GM23338 (cell line): ENCODE results near the gene ATN1. TPM values are rescaled to one million over a fixed set of nuclear protein-coding genes. Genes with fewer than 3 reads are reported as not detected.

Source experiments
- ATAC-seq: fragments of 200-7000 bp; cut with Tn5 transposase; 3 replicates; pipeline ENCODE4 v1.9.1; 2020
- DNase-seq: peaks from one replicate; pipeline ENCODE4 v3.0.0-alpha.2; 2015; ENCODE audit warnings: low spot score
- H2AFZ ChIP-seq: fragments of 200-600 bp; sonication (generic); 2 replicates; pipeline ENCODE4 v1.8.0; 2016; ENCODE audit warnings: antibody characterized with exemption, mild to moderate bottlenecking, moderate library complexity
- H3F3A ChIP-seq: fragments of 200-600 bp; sonication (generic); replicated peaks from 2 replicates; pipeline ENCODE4 v1.8.0; 2017; ENCODE audit warnings: antibody characterized with exemption, mixed run types, low read depth
- H3K27ac ChIP-seq: fragments of 200-600 bp; sonication (generic); 2 replicates; pipeline ENCODE4 v1.6.1; 2016; ENCODE audit warnings: low read depth
- H3K27me3 ChIP-seq: fragments of 200-600 bp; sonication (generic); 2 replicates; pipeline ENCODE4 v1.8.0; 2016; ENCODE audit warnings: mild to moderate bottlenecking, mixed run types, moderate library complexity; ENCODE audit not compliant: insufficient read depth
- H3K36me3 ChIP-seq: fragments of 200-600 bp; sonication (generic); 2 replicates; pipeline ENCODE4 v1.8.0; 2016; ENCODE audit warnings: mild to moderate bottlenecking; ENCODE audit not compliant: insufficient read depth
- H3K4me1 ChIP-seq: fragments of 200-600 bp; sonication (generic); 2 replicates; pipeline ENCODE4 v1.8.0; 2016; ENCODE audit warnings: mild to moderate bottlenecking, moderate library complexity; ENCODE audit not compliant: insufficient read depth
- H3K4me2 ChIP-seq: fragments of 200-600 bp; sonication (generic); 2 replicates; pipeline ENCODE4 v1.7.1; 2017; ENCODE audit warnings: mixed run types
- H3K4me3 ChIP-seq: fragments of 200-600 bp; sonication (generic); 2 replicates; pipeline ENCODE4 v1.6.1; 2016; ENCODE audit warnings: mixed run types
- H3K79me2 ChIP-seq: fragments of 200-600 bp; sonication (generic); replicated peaks from 2 replicates; pipeline ENCODE4 v1.8.0; 2017; ENCODE audit warnings: mild to moderate bottlenecking; ENCODE audit not compliant: insufficient read depth
- H3K9me2 ChIP-seq: fragments of 200-600 bp; sonication (generic); 2 replicates; pipeline ENCODE4 v1.8.0; 2017; ENCODE audit not compliant: insufficient read depth
- H4K20me1 ChIP-seq: fragments of 200-600 bp; sonication (generic); replicated peaks from 2 replicates; pipeline ENCODE4 v1.8.0; 2017; ENCODE audit warnings: mild to moderate bottlenecking; ENCODE audit not compliant: insufficient read depth
- H3K27ac Mint-ChIP-seq: 2 replicates; pipeline ENCODE4 v1.8.0; 2020; ENCODE audit warnings: inconsistent platforms, mild to moderate bottlenecking, moderate library complexity, mixed read lengths
- H3K27me3 Mint-ChIP-seq: 3 replicates; pipeline ENCODE4 v1.8.0; 2022; ENCODE audit warnings: low read depth, mild to moderate bottlenecking, moderate library complexity, mixed read lengths, inconsistent platforms; ENCODE audit not compliant: insufficient read depth, poor library complexity
- H3K36me3 Mint-ChIP-seq: 3 replicates; pipeline ENCODE4 v1.8.0; 2021; ENCODE audit warnings: low read depth, mild to moderate bottlenecking, inconsistent platforms, moderate library complexity, mixed read lengths
- H3K4me1 Mint-ChIP-seq: 3 replicates; pipeline ENCODE4 v1.8.0; 2020; ENCODE audit warnings: mild to moderate bottlenecking, inconsistent platforms, mixed read lengths
- H3K4me3 Mint-ChIP-seq: 3 replicates; pipeline ENCODE4 v1.8.0; 2021; ENCODE audit warnings: moderate library complexity, mild to moderate bottlenecking, inconsistent platforms, mixed read lengths
- H3K9me3 Mint-ChIP-seq: 3 replicates; pipeline ENCODE4 v1.8.0; 2020; ENCODE audit warnings: moderate library complexity, mild to moderate bottlenecking, inconsistent platforms, mixed read lengths
- CREB1 ChIP-seq: fragments of 250-450 bp; sonication (Bioruptor Pico); IDR thresholded peaks from 2 replicates; pipeline ENCODE4 v1.5.0; 2020; ENCODE audit warnings: low read depth, mild to moderate bottlenecking, moderate library complexity
- CTCF ChIP-seq, 2 experiments: fragments of 200-600 bp in 1 of 2; sonication (generic) in 1 of 2; conservative IDR thresholded peaks; 2 replicates each; pipeline versions ENCODE4 v1.5.1 to v1.6.1; 2016 to 2017; ENCODE audit warnings: antibody characterized with exemption in 2 of 2, low read depth in 2 of 2, mild to moderate bottlenecking in 2 of 2, moderate library complexity in 1 of 2
- EZH2 ChIP-seq: fragments of 200-600 bp; sonication (generic); IDR thresholded peaks from one replicate; pipeline ENCODE4 v1.8.0; 2017; ENCODE audit warnings: antibody characterized with exemption, mild to moderate bottlenecking, low read depth; ENCODE audit not compliant: unreplicated experiment
- EZH2phosphoT487 ChIP-seq: fragments of 200-600 bp; sonication (generic); IDR thresholded peaks from one replicate; pipeline ENCODE4 v1.8.1; 2018; ENCODE audit warnings: antibody characterized with exemption; ENCODE audit not compliant: unreplicated experiment
- JUNB ChIP-seq: IDR thresholded peaks from one replicate; pipeline ENCODE4 v1.6.1; 2016; ENCODE audit warnings: antibody characterized with exemption; ENCODE audit not compliant: unreplicated experiment
- NANOG ChIP-seq: IDR thresholded peaks from 2 replicates; pipeline ENCODE4 v1.6.1; 2016; ENCODE audit warnings: antibody characterized with exemption, borderline replicate concordance
- POLR2AphosphoS5 ChIP-seq: IDR thresholded peaks from 2 replicates; pipeline ENCODE4 v1.6.1; 2016; ENCODE audit warnings: antibody characterized with exemption, low read depth
- STAT1 ChIP-seq: IDR thresholded peaks from one replicate; pipeline ENCODE4 v1.6.1; 2016; ENCODE audit warnings: antibody characterized with exemption; ENCODE audit not compliant: unreplicated experiment
- ZNF114 ChIP-seq: fragments of 250-450 bp; sonication (Bioruptor Pico); IDR thresholded peaks from 2 replicates; pipeline ENCODE4 v1.5.0; 2020; ENCODE audit warnings: mild to moderate bottlenecking, moderate library complexity
- ZNF331 ChIP-seq: fragments of 250-450 bp; sonication (Bioruptor Pico); IDR thresholded peaks from 2 replicates; pipeline ENCODE4 v1.5.0; 2020; ENCODE audit warnings: low read depth, mild to moderate bottlenecking, moderate library complexity
- polyA plus RNA-seq: library from polyadenylated mRNA; unstranded; fragments of >200 nt; fragmentation: Nextera tagmentation; extraction: Ambion mirVana; gene quantifications from 2 replicates; pipeline ENCODE4 v1.2.1, GENCODE V29; 2016
- total RNA-seq: library from RNA; depleted of rRNA; stranded (reverse); fragments of >200 nt; shearing (Covaris generic); gene quantifications from 2 replicates; pipeline ENCODE4 v1.2.3, GENCODE V29; 2014
- TF ChIP-seq, protein P1 (sequence below): IDR thresholded peaks from one replicate; pipeline ENCODE4 v1.6.1; 2018; ENCODE audit warnings: antibody characterized with exemption; ENCODE audit not compliant: unreplicated experiment
- TF ChIP-seq, protein P2 (sequence below): IDR thresholded peaks from 2 replicates; pipeline ENCODE4 v1.6.1; 2016; ENCODE audit warnings: antibody characterized with exemption
- TF ChIP-seq, protein P3 (sequence below): fragments of 250-450 bp; sonication (Bioruptor Pico); IDR thresholded peaks from 2 replicates; pipeline ENCODE4 v1.5.0; 2020; ENCODE audit warnings: mild to moderate bottlenecking, moderate library complexity

The ATN1 gene
- total and polyA plus RNA-seq, 2 experiments from 2014 or later = 27.2 to 49.6 TPM

DNA sequence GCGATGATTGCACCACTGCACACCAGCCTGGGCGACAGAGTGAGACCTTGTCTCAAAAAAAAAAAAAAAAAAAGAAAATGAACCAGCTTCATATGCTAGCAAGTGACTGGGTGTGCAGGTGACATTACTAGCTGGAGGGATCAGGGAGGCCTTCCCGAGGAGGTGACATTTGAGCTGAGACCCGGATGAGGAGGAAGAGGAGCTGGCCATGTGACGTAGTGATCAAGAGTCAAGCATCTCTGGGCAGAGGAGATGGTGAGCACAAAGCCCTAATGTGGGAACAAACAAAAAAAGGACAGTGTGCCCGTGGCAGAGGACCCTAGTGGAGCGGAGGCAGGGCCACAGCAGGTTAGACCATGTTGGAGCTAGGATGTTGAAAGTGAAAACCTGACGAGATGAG is 19.9 kb downstream of the ATN1 start:
- ATAC-seq (no peak), DNase-seq (no peak)
- no peaks in the 10 kb centered on the region for H3K36me3 ChIP-seq
- peaks cover 46% of the 10 kb centered on the region for H3K27me3 Mint-ChIP-seq
- H2AFZ ChIP-seq = no peak overlapping the region
- H3K9me2 ChIP-seq = no peaks in the 10 kb centered on the region
- TF ChIP-seq CTCF (conservative IDR thresholded peaks at IDR 0.05; ENCODE audit: low read depth in 2 of 2) (no peak), CREB1 (CRISPR knock-in tag) (no peak), NANOG (no peak), ZNF331 (CRISPR knock-in tag) (no peak), POLR2AphosphoS5 (no peak), EZH2phosphoT487 (no peak), JUNB (no peak), STAT1 (no peak), ZNF114 (no peak), EZH2 (no peak)
- TF ChIP-seq, protein P1, sequence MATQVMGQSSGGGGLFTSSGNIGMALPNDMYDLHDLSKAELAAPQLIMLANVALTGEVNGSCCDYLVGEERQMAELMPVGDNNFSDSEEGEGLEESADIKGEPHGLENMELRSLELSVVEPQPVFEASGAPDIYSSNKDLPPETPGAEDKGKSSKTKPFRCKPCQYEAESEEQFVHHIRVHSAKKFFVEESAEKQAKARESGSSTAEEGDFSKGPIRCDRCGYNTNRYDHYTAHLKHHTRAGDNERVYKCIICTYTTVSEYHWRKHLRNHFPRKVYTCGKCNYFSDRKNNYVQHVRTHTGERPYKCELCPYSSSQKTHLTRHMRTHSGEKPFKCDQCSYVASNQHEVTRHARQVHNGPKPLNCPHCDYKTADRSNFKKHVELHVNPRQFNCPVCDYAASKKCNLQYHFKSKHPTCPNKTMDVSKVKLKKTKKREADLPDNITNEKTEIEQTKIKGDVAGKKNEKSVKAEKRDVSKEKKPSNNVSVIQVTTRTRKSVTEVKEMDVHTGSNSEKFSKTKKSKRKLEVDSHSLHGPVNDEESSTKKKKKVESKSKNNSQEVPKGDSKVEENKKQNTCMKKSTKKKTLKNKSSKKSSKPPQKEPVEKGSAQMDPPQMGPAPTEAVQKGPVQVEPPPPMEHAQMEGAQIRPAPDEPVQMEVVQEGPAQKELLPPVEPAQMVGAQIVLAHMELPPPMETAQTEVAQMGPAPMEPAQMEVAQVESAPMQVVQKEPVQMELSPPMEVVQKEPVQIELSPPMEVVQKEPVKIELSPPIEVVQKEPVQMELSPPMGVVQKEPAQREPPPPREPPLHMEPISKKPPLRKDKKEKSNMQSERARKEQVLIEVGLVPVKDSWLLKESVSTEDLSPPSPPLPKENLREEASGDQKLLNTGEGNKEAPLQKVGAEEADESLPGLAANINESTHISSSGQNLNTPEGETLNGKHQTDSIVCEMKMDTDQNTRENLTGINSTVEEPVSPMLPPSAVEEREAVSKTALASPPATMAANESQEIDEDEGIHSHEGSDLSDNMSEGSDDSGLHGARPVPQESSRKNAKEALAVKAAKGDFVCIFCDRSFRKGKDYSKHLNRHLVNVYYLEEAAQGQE = no peak
- TF ChIP-seq, protein P2, sequence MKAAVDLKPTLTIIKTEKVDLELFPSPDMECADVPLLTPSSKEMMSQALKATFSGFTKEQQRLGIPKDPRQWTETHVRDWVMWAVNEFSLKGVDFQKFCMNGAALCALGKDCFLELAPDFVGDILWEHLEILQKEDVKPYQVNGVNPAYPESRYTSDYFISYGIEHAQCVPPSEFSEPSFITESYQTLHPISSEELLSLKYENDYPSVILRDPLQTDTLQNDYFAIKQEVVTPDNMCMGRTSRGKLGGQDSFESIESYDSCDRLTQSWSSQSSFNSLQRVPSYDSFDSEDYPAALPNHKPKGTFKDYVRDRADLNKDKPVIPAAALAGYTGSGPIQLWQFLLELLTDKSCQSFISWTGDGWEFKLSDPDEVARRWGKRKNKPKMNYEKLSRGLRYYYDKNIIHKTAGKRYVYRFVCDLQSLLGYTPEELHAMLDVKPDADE = no peak
- TF ChIP-seq, protein P3, sequence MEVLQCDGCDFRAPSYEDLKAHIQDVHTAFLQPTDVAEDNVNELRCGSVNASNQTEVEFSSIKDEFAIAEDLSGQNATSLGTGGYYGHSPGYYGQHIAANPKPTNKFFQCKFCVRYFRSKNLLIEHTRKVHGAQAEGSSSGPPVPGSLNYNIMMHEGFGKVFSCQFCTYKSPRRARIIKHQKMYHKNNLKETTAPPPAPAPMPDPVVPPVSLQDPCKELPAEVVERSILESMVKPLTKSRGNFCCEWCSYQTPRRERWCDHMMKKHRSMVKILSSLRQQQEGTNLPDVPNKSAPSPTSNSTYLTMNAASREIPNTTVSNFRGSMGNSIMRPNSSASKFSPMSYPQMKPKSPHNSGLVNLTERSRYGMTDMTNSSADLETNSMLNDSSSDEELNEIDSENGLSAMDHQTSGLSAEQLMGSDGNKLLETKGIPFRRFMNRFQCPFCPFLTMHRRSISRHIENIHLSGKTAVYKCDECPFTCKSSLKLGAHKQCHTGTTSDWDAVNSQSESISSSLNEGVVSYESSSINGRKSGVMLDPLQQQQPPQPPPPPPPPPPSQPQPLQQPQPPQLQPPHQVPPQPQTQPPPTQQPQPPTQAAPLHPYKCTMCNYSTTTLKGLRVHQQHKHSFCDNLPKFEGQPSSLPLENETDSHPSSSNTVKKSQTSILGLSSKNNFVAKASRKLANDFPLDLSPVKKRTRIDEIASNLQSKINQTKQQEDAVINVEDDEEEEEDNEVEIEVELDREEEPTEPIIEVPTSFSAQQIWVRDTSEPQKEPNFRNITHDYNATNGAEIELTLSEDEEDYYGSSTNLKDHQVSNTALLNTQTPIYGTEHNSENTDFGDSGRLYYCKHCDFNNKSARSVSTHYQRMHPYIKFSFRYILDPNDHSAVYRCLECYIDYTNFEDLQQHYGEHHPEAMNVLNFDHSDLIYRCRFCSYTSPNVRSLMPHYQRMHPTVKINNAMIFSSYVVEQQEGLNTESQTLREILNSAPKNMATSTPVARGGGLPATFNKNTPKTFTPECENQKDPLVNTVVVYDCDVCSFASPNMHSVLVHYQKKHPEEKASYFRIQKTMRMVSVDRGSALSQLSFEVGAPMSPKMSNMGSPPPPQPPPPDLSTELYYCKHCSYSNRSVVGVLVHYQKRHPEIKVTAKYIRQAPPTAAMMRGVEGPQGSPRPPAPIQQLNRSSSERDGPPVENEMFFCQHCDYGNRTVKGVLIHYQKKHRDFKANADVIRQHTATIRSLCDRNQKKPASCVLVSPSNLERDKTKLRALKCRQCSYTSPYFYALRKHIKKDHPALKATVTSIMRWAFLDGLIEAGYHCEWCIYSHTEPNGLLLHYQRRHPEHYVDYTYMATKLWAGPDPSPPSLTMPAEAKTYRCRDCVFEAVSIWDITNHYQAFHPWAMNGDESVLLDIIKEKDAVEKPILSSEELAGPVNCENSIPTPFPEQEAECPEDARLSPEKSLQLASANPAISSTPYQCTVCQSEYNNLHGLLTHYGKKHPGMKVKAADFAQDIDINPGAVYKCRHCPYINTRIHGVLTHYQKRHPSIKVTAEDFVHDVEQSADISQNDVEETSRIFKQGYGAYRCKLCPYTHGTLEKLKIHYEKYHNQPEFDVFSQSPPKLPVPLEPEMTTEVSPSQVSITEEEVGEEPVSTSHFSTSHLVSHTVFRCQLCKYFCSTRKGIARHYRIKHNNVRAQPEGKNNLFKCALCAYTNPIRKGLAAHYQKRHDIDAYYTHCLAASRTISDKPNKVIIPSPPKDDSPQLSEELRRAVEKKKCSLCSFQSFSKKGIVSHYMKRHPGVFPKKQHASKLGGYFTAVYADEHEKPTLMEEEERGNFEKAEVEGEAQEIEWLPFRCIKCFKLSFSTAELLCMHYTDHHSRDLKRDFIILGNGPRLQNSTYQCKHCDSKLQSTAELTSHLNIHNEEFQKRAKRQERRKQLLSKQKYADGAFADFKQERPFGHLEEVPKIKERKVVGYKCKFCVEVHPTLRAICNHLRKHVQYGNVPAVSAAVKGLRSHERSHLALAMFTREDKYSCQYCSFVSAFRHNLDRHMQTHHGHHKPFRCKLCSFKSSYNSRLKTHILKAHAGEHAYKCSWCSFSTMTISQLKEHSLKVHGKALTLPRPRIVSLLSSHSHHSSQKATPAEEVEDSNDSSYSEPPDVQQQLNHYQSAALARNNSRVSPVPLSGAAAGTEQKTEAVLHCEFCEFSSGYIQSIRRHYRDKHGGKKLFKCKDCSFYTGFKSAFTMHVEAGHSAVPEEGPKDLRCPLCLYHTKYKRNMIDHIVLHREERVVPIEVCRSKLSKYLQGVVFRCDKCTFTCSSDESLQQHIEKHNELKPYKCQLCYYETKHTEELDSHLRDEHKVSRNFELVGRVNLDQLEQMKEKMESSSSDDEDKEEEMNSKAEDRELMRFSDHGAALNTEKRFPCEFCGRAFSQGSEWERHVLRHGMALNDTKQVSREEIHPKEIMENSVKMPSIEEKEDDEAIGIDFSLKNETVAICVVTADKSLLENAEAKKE (CRISPR knock-in tag) = no peak
- H3K9me3 Mint-ChIP-seq = peaks cover 2% of the 10 kb centered on the region; the same call in 2 of the 3 replicates
- no peaks in the 10 kb centered on the region for H3K27me3 ChIP-seq
- peak overlapping the region; percentile 20; the same call in 1 of the 3 replicates for H3K4me3 Mint-ChIP-seq
- H3K4me1 ChIP-seq = peaks cover 23% of the 10 kb centered on the region
- H3K4me2 ChIP-seq = no peak overlapping the region
- no peaks in the 10 kb centered on the region for H4K20me1 ChIP-seq
- H3K4me3 ChIP-seq = no peak overlapping the region
- H3K27ac ChIP-seq = no peak overlapping the region
- H3F3A ChIP-seq = peaks cover 23% of the 10 kb centered on the region
- no peak overlapping the region for H3K27ac Mint-ChIP-seq
- peaks cover 41% of the 10 kb centered on the region for H3K4me1 Mint-ChIP-seq
- H3K36me3 Mint-ChIP-seq = no peaks in the 10 kb centered on the region
- 0 out of 2 replicates have a peak, but pooled peaks cover 5% of the 10 kb centered on the region for H3K79me2 ChIP-seq
